Activated T-helper 9 cell treated with anti-CD3 and anti-CD28 coated beads, Interleukin-2, amount 50 U/mL, for 16 hours (primary cell): Measurements from ENCODE around the gene SMC1B.
"Not testable (repeated sequence)": the region's sequence is repeated elsewhere in the genome, so short reads cannot be mapped to it uniquely, and the experiment has no call there.

Experiments
- DNase-seq: peaks from one replicate; pipeline ENCODE4 v3.0.0-alpha.2; 2020; ENCODE audit warnings: low read depth

Gene SMC1B

GRCh38 chr22:45349916-45350315 is 63.5 kb downstream of the SMC1B start:
- DNase-seq, result no peak

- DNase-seq, result no peak
Observed at GRCh38 chr22:45344334-45344733, 69.1 kb downstream of the SMC1B start.

- no peak for DNase-seq
Observed at GRCh38 chr22:45343143-45343542, 70.3 kb downstream of the SMC1B start.

DNA sequence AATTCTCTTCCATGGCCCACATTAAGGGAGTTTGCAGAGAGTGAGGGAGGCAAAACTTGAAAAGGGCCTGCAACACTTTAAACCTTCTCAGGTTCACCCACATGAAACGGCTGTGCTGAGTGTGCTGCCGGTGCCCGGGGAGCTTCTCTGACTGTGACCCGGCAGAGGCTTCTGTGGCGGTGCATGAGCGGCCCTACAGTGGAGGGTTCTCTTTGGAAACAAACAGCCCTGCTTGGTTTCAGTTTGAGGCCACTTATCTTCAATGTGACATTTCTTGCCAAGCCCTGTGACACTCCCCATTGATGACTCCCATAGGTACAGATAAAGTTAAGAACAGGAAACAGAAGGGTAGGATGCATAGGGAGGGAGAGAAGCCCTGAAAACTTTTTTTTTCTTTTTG is 71.9 kb downstream of the SMC1B start:
- DNase-seq, result no peak

- DNase-seq, result no peak
Observed at GRCh38 chr22:45340323-45340722, 73.1 kb downstream of the SMC1B start.

DNA sequence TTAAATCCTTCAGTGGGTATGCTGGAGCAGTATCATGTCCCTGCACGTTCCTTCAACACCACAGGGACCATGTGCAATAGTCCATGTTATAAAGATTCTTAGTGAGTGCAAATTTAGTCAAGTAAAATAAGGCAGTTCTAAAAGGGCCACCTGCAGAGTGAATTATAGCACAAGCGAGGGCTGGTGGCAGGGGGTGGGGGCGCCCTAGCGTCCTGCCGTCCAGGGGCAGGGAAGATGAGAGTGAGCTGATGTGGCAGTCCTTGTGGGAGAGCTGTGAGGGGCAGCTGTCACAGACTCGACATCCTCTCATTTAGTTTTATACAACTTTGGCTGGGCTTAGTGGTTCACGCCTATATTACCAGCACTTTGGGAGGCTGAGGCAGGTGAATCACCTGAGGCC is 74.6 kb downstream of the SMC1B start:
- no peak for DNase-seq

DNA sequence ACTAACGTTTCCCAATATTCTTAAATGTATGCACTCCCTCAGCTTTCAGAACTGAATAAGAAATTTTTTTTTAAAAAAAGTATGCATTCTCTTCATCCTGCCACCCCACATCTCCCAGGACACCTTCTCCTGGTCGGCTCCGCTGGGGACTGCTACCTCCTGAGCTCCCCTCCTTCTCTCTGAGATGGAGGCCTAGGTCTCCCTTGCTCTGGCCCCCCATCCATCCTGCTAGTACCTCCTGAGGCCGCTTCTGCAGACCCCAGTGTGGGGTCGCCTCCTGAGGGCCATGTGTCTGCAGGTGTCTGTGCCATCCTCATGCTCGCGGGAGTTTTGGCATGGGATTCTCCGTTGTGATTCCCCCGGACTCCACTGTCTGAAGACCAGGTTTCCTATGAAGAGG is 75.9 kb downstream of the SMC1B start:
- DNase-seq, result no peak

DNA sequence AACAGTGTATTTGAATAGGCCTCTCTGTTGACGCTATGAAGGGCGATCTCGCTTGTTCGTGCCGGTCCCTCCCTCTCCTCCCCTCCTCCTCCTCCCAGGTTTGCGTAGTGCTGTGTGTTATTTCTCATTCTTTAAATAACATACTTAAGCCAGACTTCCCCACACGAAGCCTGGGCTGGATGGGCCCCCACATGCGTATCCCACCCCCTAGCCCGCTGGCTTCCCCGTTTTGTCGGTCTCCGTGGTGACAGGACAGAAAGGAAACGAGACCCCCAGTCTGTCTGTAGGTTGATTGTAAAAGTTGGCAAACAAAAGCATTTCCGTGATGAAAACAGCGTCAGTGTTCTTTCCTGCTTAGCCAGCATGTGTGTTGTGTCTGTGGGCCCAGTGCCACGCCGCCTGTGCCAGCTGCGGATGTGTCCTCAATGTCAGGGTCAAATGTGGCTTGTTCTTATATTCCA is 76.4 kb downstream of the SMC1B start:
- DNase-seq, result no peak

DNA sequence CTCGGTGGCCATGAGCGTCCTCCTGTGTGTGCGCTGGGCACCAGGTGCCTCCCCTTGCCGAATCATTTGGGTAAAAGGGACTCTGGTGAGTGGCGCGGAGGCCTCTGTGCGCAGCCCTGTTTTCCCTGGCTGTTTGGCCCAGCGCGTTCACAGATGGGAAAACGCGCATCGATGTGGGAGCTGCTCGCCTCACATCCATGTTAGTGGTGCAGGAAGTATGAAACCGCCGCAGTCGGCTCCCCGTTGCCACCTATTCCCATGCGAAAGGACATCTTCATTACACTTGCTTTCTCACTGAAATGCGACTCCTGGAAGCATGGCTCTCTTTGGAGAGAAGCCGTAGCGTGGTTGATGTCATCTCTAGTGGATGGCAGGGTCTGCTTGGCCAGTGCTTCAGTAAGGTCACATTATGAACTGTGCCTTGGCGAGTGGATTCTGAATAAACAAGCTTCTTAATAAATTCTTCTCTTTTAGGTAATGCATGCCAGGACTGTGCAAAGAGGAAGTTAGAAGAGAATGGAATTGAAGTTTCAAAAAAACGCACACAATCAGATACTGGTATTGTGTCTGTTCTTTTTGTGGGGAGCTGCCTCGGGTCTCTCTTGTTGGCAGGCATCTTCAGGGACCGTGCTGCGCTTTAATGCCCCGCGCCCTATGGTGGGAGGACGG is 77.4 kb downstream of the SMC1B start:
- no peak for DNase-seq

- DNase-seq, result no peak
Observed at GRCh38 chr22:45335021-45335818, 78.2 kb downstream of the SMC1B start.

DNA sequence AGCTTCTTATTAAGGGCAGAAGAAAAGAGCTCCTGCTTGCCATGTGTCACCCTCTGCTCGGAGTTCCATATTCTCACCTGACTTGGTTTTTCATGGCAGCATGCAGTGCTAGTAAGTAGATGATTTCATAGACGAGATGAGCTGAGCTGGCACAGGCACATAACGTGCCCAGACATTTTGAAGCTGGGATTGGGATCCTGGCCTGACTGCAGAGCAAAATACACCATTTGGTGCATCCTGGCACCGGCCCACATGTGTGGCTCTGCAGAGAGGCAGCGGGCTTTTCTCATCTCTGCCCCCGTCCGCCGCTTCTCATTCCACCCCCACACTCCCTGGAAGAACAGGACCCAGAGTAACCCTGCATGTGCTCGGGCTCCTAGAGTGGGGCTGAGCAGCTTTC is 78.9 kb downstream of the SMC1B start:
- no peak for DNase-seq

DNA sequence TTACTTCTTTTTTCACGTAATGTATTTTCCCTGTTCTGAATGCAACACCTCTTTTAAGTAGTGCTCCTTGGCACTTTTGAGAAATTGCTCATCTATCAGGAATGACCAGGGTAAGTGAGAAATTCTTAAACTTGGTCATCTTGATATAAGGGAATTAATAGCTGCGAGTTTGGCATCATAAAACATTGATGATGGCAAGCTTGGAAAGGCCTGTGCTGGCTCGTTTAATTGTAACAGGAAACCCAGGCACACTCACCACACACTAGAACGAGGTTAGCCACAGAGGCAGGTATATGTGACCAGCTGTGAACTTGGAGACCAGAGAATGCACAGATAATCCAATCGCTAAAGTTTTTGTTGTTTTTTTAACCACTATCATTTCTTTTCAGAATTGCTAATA is 79.3 kb downstream of the SMC1B start:
- DNase-seq, result no peak

DNA sequence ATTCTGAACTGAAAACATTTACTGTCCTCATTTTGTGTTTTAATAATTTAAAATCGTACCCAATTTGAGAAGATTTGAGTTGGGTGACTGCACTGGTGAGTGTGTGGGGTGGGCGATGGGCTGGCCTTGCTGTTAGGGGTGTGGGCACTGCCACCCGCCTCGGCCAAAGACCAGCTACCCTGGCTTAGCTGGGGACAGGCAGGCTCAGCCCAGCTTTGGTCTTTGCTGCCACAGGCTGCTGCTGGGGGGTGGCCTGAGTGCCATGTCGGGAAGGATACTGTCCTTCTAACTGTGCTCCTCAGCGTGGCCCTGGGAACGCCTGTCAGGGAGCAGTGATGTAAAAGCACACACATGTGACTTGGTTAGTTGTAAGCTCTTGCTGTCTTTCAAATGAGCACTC is 81.4 kb downstream of the SMC1B start:
- no peak for DNase-seq

- no peak for DNase-seq
Observed at GRCh38 chr22:45331486-45331885, 81.9 kb downstream of the SMC1B start.

DNA sequence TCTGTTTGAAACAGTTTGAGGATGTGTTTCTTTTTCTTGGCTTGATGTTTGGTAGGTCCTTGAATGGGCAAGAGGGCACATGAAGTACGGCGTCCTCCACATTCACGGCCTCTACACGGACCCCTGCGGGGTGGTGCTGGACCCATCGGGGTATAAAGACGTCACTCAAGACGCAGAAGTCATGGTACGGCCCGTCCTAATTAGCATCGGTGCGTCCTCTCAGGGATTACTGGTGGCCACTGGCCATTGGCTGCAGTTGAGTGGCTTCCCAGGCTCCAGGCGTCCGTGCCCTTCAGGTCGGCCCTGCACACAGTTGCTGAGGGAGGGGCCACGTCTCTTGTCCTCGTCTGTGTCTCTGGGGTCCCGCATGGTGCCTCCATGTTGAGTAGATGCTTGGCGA is 82.9 kb downstream of the SMC1B start:
- DNase-seq, result no peak

- no peak for DNase-seq
Observed at GRCh38 chr22:45329530-45329936, 83.9 kb downstream of the SMC1B start.

DNA sequence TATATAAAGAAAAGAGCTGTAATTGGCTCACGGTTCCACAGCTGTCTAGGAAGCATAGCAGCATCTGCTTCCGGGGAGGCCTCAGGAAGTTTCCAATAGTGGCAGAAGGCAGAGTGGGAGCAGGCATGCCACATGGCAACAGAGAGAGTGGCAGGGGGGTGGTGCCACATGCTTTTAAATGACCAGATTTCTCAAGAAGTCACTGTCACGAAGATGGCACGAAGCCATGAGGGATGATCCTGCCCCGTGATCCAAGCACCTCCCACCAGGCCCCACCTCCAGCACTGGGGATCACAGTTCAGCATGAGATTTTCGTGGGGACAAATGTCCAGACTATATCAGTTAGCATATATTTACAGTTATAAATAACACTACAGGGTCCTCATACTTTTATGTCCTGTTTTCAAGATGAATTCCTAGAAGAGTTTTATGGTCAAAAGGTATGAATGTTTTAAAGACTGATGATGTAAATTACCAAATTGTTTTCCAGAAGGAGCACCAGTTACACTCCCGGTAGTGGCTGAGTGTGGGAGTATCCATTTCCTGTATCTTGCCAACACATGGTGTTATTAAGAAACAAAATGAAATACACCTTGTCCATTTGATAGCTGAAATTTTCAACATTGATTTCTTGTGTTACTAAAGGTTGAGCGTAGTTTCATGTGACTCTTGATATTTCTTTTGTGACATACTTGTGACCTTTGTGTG is 84.4 kb downstream of the SMC1B start:
- DNase-seq, result no peak

DNA sequence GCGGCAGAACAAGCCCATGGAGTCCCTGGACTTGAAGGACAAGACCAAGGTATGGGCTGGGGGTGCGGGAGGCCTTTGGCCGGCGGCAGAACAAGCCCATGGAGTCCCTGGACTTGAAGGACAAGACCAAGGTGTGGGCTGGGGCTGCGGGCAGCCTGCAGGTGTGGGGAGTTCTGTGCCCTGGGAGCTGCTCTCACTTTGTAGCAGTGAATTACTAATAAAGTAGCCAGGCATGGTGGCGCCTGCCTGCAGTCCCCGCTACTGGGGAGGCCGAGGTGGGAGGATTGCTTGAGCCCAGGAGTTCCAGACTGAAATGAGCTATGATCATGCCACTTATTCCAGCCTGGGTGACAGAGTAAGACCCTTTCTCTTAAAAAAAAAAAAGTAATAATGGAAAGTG is 85.1 kb downstream of the SMC1B start:
- not testable (repeated sequence) for DNase-seq

GRCh38 chr22:45324311-45324711 is 89.1 kb downstream of the SMC1B start:
- no peak for DNase-seq

- DNase-seq, result no peak
Observed at GRCh38 chr22:45323695-45324094, 89.7 kb downstream of the SMC1B start.

DNA sequence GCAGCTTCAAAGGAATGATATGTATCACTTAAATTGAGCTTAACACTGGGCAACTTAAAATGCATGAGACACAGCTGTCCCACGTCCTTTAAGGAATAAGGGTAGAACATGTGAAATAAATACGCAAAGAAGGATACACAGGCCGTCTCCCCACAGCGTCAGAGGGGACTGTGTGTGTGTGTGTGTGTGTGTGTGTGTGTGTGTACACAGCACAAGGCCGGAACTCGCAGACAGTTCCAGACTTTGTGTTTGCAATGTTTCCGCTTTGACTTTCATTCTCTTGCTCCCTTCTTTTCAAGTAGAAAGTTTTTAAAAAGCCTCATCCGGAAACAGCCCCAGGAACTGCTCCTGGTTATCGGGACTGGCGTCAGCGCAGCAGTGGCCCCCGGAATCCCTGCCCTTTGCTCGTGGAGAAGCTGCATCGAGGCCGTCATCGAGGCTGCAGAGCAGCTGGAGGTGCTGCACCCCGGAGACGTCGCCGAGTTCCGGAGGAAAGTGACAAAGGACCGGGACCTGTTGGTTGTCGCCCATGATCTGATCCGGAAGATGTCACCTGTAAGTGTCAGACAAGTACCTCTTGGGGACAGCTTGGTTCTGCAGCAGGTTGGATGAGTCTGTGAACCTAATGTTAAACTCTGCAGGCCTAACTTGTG is 90.4 kb downstream of the SMC1B start:
- DNase-seq, result no peak

- DNase-seq, result no peak
Observed at GRCh38 chr22:45321827-45322226, 91.6 kb downstream of the SMC1B start.
